Measurements from ENCODE around the gene AP1B1. TPM values are rescaled to one million over a fixed set of nuclear protein-coding genes. Genes with fewer than 3 reads are reported as not detected.
A peak's percentile ranks its signal among the peaks of the same experiment; 100 is the strongest.

Gene AP1B1
- total and polyA plus RNA-seq, 2 of the 8 experiments (the other 6 are each of a cell fraction or from before 2014, with no cell fraction given) = 64.2 to 86.8 TPM

GRCh38 chr22:29313126-29313575, 75.2 kb downstream of the AP1B1 start (continued):
- no peak for TF ChIP-seq KDM4A (IDR thresholded peaks at IDR 0.05; ENCODE audit: low read depth, low read length, severe bottlenecking)
- 0 out of 2 replicates have a peak, but pooled peaks have one; percentile 2 for TF ChIP-seq CEBPB (IDR thresholded peaks at IDR 0.05; ENCODE audit: low read depth, low read length)
- no peak for TF ChIP-seq EZH2 (IDR thresholded peaks at IDR 0.05; ENCODE audit: low read depth, low read length, severe bottlenecking)
- no peak for TF ChIP-seq RFX5 (IDR thresholded peaks at IDR 0.05; ENCODE audit: borderline replicate concordance, low read depth, low read length)
- TF ChIP-seq SP4 (IDR thresholded peaks at IDR 0.05; ENCODE audit: low read length) = peak; percentile 89
- 0 out of 2 replicates have a peak, but pooled peaks have one; percentile 48 for TF ChIP-seq YY1 (IDR thresholded peaks at IDR 0.05; ENCODE audit: low read depth, low read length)
- TF ChIP-seq PHF8 (conservative IDR thresholded peaks at IDR 0.05; ENCODE audit: low read depth, low read length) = no peak
- peak; percentile 37 for TF ChIP-seq ASH2L (IDR thresholded peaks at IDR 0.05; ENCODE audit: low read length)
- TF ChIP-seq HDAC6 (IDR thresholded peaks at IDR 0.05; ENCODE audit: low read depth, low read length) = no peak
- no peak for TF ChIP-seq BRCA1 (IDR thresholded peaks at IDR 0.05; ENCODE audit: low read depth, low read length)
- peak; percentile 96 for TF ChIP-seq ATF3 (IDR thresholded peaks at IDR 0.05; ENCODE audit: insufficient read depth, low read depth, low read length)
- peak; percentile 74; the same call in 1 of the 2 replicates for TF ChIP-seq GABPA (IDR thresholded peaks at IDR 0.05; ENCODE audit: borderline replicate concordance, insufficient read depth, low read length)
- no peak for TF ChIP-seq CHD1 (IDR thresholded peaks at IDR 0.05; ENCODE audit: low read depth, low read length)
- TF ChIP-seq E2F6 (IDR thresholded peaks at IDR 0.05) = peak; percentile 100
- TF ChIP-seq JUN (IDR thresholded peaks at IDR 0.05; ENCODE audit: low read depth, low read length) = no peak
- peak; percentile 71 to 82 for TF ChIP-seq RAD21 (IDR thresholded peaks at IDR 0.05 in 1 of 2, conservative IDR thresholded peaks at IDR 0.05 in 1 of 2; ENCODE audit: low read depth in 2 of 2, low read length in 2 of 2)
- peak; percentile 93 to 99 (median 96) for TF ChIP-seq CTCF (IDR thresholded peaks at IDR 0.05; ENCODE audit: control extremely low read depth in 1 of 3, insufficient read depth in 1 of 3, low read depth in 1 of 3, low read length in 3 of 3)
- TF ChIP-seq SIX5 (IDR thresholded peaks at IDR 0.05; ENCODE audit: low read depth, low read length) = no peak
- TF ChIP-seq NANOG (IDR thresholded peaks at IDR 0.05; ENCODE audit: insufficient read depth, low read depth, low read length, poor library complexity, severe bottlenecking) = peak; percentile 55
- peak; percentile 88; the same call in 1 of the 2 replicates for TF ChIP-seq TEAD4 (IDR thresholded peaks at IDR 0.05; ENCODE audit: low read depth, low read length)
- TF ChIP-seq TCF12 (IDR thresholded peaks at IDR 0.05; ENCODE audit: low read depth, low read length) = peak; percentile 75; the same call in 1 of the 2 replicates

Measured in H1 (cell line).